ENCODE data around the gene FAS.
A peak's percentile ranks its signal among the peaks of the same experiment; 100 is the strongest.

Gene FAS

DNA sequence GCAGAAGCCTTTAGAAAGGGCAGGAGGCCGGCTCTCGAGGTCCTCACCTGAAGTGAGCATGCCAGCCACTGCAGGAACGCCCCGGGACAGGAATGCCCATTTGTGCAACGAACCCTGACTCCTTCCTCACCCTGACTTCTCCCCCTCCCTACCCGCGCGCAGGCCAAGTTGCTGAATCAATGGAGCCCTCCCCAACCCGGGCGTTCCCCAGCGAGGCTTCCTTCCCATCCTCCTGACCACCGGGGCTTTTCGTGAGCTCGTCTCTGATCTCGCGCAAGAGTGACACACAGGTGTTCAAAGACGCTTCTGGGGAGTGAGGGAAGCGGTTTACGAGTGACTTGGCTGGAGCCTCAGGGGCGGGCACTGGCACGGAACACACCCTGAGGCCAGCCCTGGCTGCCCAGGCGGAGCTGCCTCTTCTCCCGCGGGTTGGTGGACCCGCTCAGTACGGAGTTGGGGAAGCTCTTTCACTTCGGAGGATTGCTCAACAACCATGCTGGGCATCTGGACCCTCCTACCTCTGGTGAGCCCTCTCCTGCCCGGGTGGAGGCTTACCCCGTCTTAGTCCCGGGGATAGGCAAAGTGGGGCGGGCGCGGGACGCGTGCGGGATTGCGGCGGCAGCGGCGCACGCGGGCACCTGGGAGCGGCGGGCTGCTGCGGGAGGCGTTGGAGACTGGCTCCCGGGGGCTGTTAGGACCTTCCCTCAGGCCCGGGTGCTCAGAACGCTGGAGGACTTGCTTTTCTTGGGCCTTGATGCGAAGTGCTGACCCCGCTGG lies at the start of gene FAS:
Gene FAS (plus strand): TSS at position 415 of the 777 bp plus-strand sequence. CDS start 79 bp downstream, at position 494.
- peak; percentile 63 for DNase-seq

DNA sequence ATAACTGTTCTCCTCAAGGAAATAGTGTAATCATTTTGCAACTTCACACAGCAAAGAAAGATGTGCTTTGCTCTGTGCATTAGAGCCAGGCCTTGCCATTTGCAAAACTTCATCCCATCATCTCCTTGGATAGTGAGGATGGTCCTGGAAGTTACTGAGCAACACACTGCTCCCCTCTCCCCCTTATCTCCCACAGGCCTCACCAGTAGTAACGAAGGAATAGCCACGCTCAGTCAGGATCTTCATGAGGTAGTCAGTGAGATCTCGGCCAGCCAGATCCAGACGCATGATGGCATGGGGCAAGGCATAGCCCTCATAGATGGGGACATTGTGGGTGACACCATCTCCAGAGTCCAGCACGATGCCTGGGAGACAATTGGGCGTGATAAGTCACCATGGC lies 49.6 kb upstream of the FAS start:
- DNase-seq, result no peak

DNA sequence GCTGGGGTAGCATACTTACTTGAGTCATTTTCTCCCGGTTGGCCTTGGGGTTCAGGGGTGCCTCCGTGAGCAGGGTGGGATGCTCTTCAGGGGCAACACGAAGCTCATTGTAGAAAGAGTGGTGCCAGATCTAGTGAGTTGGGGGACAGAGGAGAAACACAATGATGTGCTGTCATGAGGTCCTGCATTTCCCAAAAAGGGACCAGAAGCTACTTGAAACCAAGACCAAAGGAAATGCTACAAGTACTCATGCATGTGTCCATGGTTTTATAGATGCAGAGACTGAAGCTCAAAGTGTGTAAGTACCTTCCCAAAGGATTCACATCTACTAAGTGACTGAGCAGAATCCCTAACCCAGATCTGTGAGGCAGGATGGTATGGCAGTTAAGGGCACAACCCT lies 46.8 kb upstream of the FAS start:
- no peak for DNase-seq

DNA sequence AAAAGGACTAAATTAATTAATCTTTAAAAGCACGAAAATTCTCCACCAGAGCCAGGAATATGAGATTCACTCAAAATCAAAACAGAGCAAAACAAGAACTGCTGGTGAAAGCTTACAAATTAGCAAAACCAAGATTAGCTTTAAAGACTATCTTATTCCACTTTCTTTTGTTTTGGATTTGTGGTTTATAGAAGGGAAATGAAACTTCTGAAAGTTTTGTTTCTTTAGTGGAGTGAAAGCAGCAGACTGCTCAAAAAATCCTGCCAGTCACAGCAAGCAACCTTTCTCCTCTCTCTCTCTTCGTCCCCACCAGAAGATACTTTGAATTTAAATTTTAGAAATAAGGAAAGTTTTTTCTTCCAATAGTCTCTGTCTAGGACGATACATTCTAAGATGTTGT lies 45.8 kb upstream of the FAS start:
- no peak for DNase-seq

DNA sequence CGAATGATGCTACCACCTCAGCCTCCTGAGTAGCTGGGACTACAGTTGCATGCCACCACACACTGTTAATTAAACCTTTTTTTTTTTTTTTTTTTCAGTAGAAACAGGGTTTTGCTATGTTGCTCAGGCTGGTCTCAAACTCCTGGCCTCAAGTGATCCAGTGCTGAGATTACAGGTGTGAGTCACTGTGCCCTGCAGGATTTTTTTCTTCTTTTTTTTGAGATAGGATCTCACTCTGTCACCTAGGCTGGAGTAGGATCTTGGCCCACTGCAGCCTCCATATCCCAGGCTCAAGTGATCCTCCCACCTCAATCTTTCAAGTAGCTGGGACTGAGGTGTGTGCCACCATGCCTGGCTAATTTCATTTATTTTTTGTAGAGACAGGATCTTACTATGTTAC lies 44.4 kb upstream of the FAS start:
- no peak for DNase-seq

DNA sequence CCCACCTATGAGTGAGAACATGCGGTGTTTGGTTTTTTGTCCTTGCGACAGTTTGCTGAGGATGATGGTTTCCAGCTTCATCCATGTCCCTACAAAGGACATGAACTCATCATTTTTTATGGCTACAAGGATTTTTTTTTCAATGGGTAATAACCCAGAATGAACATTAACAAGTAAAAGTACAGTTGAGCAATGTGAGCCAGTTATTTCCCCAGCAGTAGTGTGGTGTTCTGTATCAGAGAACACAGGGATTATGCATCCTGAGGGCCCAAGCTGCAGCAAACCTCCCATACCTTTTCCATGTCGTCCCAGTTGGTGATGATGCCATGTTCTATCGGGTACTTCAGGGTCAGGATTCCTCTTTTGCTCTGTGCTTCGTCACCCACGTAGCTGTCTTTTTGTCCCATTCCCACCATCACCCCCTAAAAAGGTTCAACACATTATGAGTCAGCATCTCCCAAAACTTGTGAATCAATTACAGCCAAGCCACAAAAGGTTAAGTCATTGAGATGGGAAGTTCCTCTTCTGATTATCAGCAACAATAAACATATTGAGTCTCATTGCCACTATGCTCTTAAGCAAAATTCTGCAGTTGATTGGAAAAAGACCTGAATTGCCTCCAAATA lies 43.5 kb upstream of the FAS start:
- no peak for DNase-seq

DNA sequence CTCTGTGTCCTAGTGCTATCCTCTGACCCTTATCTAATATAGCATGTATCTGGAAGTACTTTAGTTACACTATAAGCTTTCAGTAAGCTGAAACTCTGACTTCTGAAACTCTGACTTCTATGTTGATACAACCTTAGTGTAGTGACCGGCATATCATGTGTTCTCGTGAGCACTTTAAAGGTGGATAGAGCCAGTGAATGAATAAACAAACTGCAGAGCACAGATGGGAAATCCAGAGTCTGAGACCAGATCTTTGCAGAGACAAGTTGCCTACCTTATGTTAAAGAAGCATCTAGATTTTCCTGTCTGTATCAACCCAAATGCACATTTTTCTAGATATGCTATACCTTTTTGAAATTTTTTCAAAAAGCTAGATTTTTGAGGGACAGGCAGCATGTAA lies 41.5 kb upstream of the FAS start:
- no peak for DNase-seq

DNA sequence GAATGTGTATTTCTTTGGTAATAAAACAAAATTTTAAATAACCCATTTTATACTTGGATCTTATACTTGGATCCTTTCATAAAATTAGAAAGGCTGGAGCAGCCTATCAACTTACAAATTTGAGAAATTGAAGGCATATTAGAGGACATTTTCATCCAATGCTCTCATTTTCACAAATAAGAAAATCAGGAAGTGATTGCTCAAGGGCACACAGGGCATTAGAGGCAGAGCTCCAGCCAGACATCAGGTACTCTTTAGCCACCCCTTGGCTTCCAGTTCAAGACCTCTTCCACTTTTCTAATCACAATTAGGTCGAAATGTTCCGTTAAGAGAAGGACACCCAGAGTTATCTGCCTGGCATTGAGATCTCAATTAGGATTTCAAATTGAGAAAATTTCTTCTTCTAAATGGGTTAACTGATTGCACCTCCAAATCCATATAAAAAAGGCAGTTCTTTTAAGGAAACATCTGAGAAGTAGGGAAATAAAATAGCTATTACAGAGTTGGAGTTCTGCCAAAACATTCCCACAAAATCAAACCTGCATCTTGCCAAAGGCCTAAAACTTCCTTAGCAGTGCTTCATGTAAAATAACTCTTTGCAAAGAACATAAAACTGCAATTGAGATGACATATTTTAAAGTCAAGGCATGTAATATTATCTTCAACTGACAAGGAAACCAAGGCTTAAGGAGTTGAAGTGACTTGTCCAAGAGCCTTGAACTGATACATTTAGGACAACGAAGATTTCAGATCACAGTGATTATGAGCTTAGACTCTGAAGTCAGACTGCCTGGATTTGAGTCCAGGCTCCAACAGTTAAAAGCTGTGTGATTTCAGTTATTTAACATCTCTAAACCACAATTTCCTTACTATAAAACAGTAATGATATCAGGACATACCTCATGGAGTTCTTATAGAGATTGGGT lies 40.4 kb upstream of the FAS start:
- DNase-seq, result no peak

DNA sequence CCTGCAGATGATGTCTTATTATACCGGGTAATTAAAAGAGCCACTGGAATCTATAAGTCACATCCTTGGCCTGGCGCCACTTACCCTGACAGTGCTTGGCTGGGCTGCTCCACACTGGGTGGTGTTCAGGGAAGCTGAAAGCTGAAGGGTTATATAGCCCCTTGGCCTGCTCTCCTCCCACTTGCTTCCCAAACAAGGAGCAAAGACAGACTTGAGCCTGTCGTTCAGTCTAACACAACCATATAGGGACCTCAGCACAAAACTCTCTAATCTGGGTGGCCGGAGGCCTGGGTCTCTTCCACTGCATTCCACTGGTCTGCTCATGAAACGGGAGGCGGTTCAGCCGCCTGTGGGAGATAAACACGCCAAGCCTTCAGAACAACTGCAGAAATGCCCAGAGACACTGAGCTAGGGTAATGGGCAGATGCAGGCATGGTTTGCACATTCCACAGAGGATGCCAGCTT lies 37.9 kb upstream of the FAS start, which contains the start of gene ACTA2:
Gene ACTA2 (minus strand): TSS at position 127 of the 465 bp plus-strand sequence. CDS start 3,843 bp downstream, outside the sequence.
- DNase-seq, result no peak

DNA sequence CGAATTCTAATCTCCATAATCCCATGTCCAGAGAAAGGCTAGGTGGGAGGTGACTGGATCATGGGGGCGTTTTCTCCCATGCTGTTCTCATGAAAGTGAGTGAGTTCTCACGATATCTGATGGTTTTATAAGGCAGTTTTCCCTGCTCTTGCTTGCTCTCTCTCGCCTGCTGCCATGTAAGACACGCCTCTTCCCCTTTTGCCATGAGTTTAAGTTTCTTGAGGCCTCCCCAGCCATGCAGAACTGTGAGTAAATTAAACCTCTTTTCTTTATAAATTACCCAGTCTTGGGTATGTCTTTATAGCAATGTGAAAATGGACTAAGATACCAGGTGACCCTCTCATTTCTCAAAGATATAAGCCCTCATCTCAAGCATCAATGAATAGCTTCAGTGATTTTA lies 36.9 kb upstream of the FAS start:
- no peak for DNase-seq

DNA sequence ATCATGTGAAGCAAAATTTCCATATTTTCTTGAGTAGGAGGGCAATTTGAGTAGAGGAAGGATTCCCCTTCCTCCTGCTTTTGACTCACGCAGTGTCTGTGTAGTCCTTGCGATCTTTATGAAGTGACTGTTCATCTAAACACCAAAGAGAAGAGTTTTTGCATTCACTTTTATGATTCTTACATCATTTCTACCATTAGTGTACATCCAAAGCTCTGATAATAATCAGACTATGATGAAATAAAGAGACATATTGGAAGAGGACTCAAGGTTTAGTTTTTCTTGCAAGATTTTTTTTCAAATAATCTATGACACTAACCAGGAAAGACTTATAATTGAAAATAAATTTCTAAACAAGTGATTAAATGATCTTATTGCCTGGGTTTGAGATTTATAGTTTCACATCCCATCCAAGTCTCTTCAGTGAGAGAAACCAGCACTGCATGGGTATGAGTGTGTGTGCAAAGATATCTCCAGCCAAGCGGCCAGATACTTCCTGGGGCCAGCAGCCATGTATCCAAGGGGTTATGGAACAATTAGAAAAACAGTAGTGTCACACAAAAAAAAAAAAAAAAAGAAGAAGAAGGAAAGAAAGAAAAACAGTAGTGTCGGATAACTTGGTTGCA lies 36.0 kb upstream of the FAS start:
- DNase-seq, result no peak

DNA sequence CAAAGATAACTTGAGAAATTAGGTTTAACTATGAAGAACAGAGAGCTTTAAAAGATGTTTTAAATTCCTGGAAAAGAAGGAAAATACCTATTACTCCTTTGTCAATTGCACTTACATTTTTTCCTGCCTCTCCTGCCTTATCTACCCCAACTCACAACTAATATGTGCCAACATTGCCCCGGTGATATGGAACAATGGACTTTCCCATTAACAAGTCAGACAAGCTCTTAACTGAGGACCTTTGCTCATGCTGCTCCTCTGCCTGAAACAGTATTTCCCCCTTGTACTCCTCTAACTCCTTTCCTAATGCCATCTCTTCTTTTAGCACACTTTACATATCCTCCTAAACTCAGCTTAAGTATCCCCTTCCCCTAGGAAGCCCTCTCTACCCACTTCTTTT lies 33.2 kb upstream of the FAS start:
- no peak for DNase-seq

DNA sequence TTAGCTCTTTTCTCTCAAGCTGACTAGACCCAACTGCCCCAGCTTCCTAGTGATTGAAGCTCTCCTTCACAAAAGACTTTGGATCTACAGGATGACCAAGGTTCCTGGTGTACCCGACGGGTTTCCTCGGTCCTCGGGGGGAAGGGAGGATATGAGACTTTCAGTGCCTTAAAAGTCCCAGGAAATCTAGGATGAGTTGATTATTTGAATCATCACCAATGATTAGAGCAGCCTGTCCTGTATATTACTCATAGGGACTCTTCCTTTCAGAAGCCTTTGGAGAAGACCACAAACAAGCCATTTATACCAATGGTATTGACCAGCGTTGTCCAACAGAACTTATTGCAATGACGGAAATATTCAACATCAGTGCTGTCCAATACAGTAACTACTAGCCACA lies 31.9 kb upstream of the FAS start:
- no peak for DNase-seq

DNA sequence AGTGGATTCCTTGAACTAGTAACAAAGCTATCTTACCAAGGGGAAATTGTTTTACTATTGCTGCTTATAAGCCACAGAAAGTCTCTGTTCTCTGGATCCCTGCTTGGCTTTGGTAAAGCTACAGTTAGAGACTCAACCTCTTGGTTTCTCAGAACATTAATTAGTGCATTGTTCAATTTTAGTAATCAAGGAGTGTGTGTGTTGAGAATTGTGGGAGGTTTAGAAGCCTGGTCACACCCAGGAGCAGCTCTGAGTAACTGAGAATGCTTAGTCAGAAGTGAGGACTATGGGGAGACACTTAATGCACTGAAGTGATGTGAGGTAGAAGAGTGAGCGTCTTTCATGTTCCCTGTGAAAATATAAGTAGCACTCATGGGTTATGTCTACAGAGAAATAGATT lies 29.8 kb upstream of the FAS start:
- no peak for DNase-seq

DNA sequence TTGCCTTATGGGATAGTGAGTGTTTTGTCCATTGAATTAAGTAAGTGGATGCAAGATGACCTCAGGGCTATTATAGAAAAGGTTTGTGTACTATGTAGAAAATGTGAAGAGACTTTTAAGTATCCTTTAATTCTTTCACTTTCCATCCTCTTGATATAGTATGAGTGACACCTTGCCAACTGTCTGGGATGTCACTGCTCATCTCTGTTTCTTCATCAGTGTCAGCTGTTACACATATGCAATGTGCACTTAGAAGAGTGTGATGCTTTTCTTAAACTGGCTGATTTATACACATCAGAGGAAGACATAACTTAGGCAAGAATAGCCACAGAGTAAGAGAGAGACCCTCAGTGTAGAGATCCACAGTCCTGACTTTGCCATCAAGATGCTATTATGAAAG lies 29.3 kb upstream of the FAS start:
- no peak for DNase-seq

DNA sequence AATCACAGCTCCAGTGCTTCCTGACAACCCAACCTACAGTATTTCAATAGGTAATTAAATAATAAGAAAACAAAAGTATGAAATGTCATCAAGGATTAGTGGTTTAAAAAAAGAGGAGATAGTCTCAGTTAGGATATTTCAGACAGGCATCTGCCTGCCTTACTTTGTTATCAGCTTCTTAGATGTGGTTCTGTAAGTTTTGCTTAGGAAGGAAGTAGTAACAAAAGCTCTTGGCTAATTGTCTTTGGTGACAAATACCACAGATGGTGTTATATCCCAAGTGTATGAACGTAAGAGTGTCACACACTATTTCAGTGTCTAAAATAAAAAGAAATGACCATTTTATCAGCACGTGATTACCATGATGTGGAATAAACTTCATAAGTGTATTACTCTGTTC lies 28.3 kb upstream of the FAS start:
- no peak for DNase-seq

DNA sequence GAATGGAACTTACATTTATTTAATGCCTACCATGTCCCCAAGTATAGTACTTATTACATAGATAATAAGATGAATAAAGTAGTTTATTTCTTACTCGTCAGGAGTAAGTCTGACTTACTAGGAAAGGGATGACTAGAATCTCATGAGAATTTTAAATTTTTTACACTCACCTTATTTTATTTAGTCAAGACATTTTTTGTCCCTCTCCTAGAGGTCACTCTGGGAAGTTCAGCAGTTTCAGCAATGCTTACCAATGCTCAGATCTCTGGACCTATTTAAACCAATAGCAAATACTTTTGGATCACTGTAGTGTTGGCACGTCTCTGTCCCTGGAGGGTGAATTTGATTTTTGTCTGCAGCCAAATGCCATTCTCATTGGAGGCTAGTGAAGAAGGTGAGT lies 27.3 kb upstream of the FAS start:
- no peak for DNase-seq

DNA sequence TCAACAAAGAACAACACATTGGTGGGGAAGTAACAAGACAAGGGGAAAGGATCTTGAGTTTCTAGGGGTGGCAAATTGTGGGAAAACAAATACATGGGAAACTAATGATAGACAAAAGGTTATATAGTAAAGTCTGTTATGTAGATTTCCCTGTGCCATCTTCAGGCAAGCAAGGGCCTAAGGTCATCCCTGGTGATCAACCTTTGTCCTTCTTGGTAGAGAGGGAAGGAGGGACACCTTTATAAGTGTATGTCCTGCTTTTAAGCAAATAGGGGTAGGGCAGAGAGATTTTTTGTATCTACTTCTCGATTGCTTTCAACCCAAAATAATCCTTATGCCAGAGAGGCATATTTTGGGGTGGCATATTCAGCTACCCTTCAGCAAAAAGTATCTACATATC lies 26.2 kb upstream of the FAS start:
- no peak for DNase-seq

DNA sequence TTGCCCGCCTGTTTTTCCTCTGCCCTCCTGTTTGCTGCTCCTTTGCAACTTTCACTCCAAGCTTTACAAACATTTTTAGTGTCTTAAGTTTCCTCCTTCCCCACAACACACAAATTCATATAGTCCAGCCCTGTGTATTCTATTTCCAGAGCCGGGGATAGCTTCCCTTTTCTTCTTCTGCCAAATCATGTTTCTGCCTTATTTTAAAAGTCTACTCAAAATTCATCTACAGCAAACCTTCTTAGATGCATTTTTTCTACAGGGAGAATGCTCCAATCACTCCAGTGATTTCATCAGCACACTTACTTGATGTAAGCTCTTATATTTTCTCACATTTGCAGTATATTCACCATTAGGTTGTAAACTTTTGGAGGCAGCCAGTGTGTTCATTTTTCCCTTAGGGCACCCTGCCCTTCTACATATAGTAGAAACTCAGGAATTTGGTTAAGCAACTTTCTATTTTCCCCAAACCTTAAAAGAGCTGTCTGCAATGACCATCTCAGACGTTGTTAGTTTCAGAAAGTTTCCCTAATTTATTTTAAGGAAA lies 25.7 kb upstream of the FAS start:
- no peak for DNase-seq

DNA sequence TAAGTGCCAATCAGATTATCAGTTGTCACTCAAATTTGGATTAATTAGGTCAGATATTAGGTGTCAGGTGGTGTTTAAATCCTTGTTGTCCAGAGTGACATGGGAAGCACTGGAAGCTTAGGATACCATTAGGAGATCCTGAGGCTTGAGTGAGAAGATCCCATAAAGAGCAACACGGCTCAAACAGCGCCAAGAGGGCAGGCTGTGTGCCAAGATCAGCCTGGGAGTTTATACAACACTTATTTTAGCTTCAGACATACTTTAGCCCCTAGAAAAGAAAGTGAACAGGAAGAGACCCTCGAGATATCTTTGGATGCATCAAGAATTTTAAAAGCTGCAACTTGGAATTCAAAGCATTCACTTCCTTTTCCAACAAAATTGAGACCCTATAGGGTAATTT lies 23.8 kb upstream of the FAS start:
- DNase-seq, result no peak

DNA sequence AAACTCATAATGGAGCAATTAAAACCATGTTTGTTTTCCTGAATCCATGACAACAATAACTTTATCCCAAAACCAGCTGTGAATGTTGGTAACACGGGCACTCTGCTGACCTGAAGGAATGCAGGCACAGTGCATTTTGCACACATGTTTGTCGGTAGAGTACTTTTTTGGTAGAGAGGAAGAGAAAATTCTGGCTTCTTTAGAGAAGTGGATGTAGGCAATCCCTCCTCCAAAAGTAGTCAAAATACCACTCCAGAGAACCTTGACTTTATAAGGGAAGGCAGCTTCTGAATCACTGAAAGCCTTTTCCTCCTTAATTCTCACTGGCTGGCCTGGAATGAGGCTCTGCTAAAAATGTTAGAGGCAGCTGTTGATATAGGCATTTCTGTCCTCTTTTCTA lies 22.2 kb upstream of the FAS start:
- no peak for DNase-seq

DNA sequence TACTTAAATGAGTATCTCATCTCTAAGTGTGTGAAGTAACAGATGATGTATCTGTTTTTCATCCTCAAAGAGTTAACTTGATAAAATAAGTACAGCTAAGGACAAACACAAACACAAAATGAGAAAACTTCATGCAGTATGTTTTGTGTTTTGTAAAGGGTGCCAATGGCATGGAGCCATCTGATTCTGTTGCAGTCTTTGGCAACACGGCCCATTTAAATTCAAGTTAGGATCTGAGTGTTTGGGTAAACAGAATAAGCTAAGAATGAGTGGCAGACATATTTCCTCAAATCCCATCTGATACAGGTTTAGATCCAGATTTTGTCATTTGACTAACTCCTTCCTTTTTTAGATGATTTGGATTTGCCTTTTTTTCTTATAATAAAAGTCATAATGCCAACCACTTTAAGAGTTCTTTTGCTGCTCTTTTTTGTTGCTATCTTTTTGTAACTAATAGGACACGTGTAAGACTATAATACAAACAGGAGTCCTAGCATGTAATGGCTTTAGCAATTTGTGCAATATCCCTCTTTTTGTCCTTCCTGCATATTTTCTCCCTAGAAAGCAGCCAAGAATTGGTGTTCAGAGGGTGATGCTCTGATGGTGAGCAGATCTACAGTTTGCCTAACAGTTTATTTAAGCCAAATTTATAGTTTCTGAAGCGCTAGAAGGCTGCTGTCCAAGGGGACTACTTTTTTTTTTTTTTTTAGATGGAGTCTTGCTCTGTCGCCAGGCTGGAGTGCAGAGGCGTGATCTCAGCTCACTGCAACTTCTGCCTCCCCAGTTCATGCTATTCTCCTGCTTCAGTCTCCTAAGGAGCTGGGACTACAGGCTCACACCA lies 19.2 kb upstream of the FAS start:
- DNase-seq, result no peak

Measured in activated CD4-positive, alpha-beta T cell treated with anti-CD3 and anti-CD28 coated beads for 1 hour (primary cell).